ENCODE results near the gene ITPK1. TPM values are rescaled to one million over a fixed set of nuclear protein-coding genes. Genes with fewer than 3 reads are reported as not detected.

Gene ITPK1
- total and polyA plus RNA-seq, 7 experiments from 2014 or later, result 10.2 to 71.8 (median 21.3) TPM

GRCh38 chr14:92953526-92953925, 162.2 kb downstream of the ITPK1 start:
- Mint-ChIP-seq H3K4me1 (peaks cover 0 to 9% (median 5%) of the 10 kb centered on the region in 7 donors), H3K36me3 (peaks cover 0 to 28% (median 0%) of the 10 kb centered on the region in 5 donors), H3K27ac (no peak overlapping the region), H3K4me3 (no peak overlapping the region), H3K27me3 (no peaks in the 10 kb centered on the region), H3K9me3 (peaks cover 0 to 2% (median 0%) of the 10 kb centered on the region in 11 donors)
- POLR2A ChIA-PET, result no interaction called here
- H3K27ac ChIP-seq (ENCODE audit: low read depth, low read length), result no peak overlapping the region
- H3K4me1 ChIP-seq (ENCODE audit: control insufficient read depth in 2 of 2, insufficient read depth in 2 of 2, low read length in 2 of 2), result no peaks in the 10 kb centered on the region
- intact Hi-C loops (cut with micrococcal nuclease), result loop anchor here in 1 of 2 donors (2.0 kb wide), 1 partner anchor 225 kb away; no protein-coding TSS in a partner anchor
- peaks cover 0 to 52% (median 0%) of the 10 kb centered on the region in 3 experiments for H3K36me3 ChIP-seq (ENCODE audit: control insufficient read depth in 2 of 3, insufficient read depth in 3 of 3, low read length in 3 of 3)
- no peak for ATAC-seq
- H3K4me3 ChIP-seq (ENCODE audit: low read length), result no peak overlapping the region
- CTCF ChIA-PET, result interaction anchor here (1.2 to 2.2 kb wide), 2 partner anchors 9 to 179 kb away, joined by 4 to 7 read pairs; no protein-coding TSS in a partner anchor
- no peaks in the 10 kb centered on the region for H3K27me3 ChIP-seq (ENCODE audit: control insufficient read depth in 2 of 2, insufficient read depth in 2 of 2, low read length in 2 of 2)
- no peaks in the 10 kb centered on the region for H3K9me3 ChIP-seq (ENCODE audit: control insufficient read depth in 2 of 3, low read length in 3 of 3)
- DNase-seq, result no peak

- intact Hi-C loops (cut with micrococcal nuclease), result loop anchor here (1.0 to 2.0 kb wide), 5 partner anchors 161 to 267 kb away; no protein-coding TSS in a partner anchor
- ATAC-seq, result no peak
- POLR2A ChIA-PET, result no interaction called here
Measured at GRCh38 chr14:92952481-92953298, 163.0 kb downstream of the ITPK1 start.

GRCh38 chr14:92951912-92952471, 163.7 kb downstream of the ITPK1 start:
- peaks cover 0 to 9% (median 5%) of the 10 kb centered on the region in 7 donors for H3K4me1 Mint-ChIP-seq
- Histone ChIP-seq H3K9me3 (ENCODE audit: control insufficient read depth in 2 of 3, low read length in 3 of 3) (no peaks in the 10 kb centered on the region), H3K27me3 (ENCODE audit: control insufficient read depth in 2 of 2, insufficient read depth in 2 of 2, low read length in 2 of 2) (no peaks in the 10 kb centered on the region), H3K36me3 (ENCODE audit: control insufficient read depth in 2 of 3, insufficient read depth in 3 of 3, low read length in 3 of 3) (peaks cover 0 to 47% (median 0%) of the 10 kb centered on the region in 3 experiments), H3K27ac (ENCODE audit: low read depth, low read length) (no peak overlapping the region), H3K4me3 (ENCODE audit: low read length) (no peak overlapping the region), H3K4me1 (ENCODE audit: control insufficient read depth in 2 of 2, insufficient read depth in 2 of 2, low read length in 2 of 2) (no peaks in the 10 kb centered on the region)
- no peak overlapping the region for H3K4me3 Mint-ChIP-seq
- intact Hi-C loops (cut with micrococcal nuclease), result loop anchor here (1.0 to 2.0 kb wide), 5 partner anchors 161 to 267 kb away; no protein-coding TSS in a partner anchor
- ATAC-seq (peak; percentile 93), DNase-seq (peak; percentile 48 to 84 (median 74))
- H3K27me3 Mint-ChIP-seq, result no peaks in the 10 kb centered on the region
- peaks cover 0 to 39% (median 6%) of the 10 kb centered on the region in 5 donors for H3K36me3 Mint-ChIP-seq
- POLR2A ChIA-PET, result no interaction called here
- H3K27ac Mint-ChIP-seq, result peak overlapping the region in 1 of 9 donors; percentile 26
- peaks cover 0 to 2% (median 0%) of the 10 kb centered on the region in 11 donors for H3K9me3 Mint-ChIP-seq
- CTCF ChIA-PET, result interaction anchor here (0.6 to 1.6 kb wide), 8 partner anchors 11 to 269 kb away, joined by 3 to 6 read pairs (median 4); no protein-coding TSS in a partner anchor

More at GRCh38 chr14:92952481-92953298, 163.0 kb downstream of the ITPK1 start:
- DNase-seq, result no peak
- Mint-ChIP-seq H3K4me3 (no peak overlapping the region), H3K9me3 (peaks cover 0 to 2% (median 0%) of the 10 kb centered on the region in 11 donors), H3K27ac (no peak overlapping the region), H3K4me1 (peaks cover 0 to 9% (median 5%) of the 10 kb centered on the region in 7 donors), H3K27me3 (no peaks in the 10 kb centered on the region), H3K36me3 (peaks cover 0 to 32% (median 4%) of the 10 kb centered on the region in 5 donors)
- no peaks in the 10 kb centered on the region for H3K27me3 ChIP-seq (ENCODE audit: control insufficient read depth in 2 of 2, insufficient read depth in 2 of 2, low read length in 2 of 2)
- CTCF ChIA-PET, result interaction anchor here (0.6 to 2.2 kb wide), 9 partner anchors 10 to 268 kb away, joined by 3 to 7 read pairs (median 4); no protein-coding TSS in a partner anchor
- no peaks in the 10 kb centered on the region for H3K4me1 ChIP-seq (ENCODE audit: control insufficient read depth in 2 of 2, insufficient read depth in 2 of 2, low read length in 2 of 2)
- H3K27ac ChIP-seq (ENCODE audit: low read depth, low read length), result no peak overlapping the region
- no peaks in the 10 kb centered on the region for H3K9me3 ChIP-seq (ENCODE audit: control insufficient read depth in 2 of 3, low read length in 3 of 3)
- H3K4me3 ChIP-seq (ENCODE audit: low read length), result no peak overlapping the region
- peaks cover 0 to 49% (median 0%) of the 10 kb centered on the region in 3 experiments for H3K36me3 ChIP-seq (ENCODE audit: control insufficient read depth in 2 of 3, insufficient read depth in 3 of 3, low read length in 3 of 3)

GRCh38 chr14:92951261-92951660, 164.5 kb downstream of the ITPK1 start:
- Mint-ChIP-seq H3K4me3 (no peak overlapping the region), H3K27ac (no peak overlapping the region), H3K9me3 (peaks cover 0 to under 1% (median 0%) of the 10 kb centered on the region in 11 donors), H3K27me3 (no peaks in the 10 kb centered on the region), H3K4me1 (peaks cover 0 to 9% (median 5%) of the 10 kb centered on the region in 7 donors), H3K36me3 (peaks cover 0 to 37% (median 6%) of the 10 kb centered on the region in 5 donors)
- CTCF ChIA-PET, result interaction anchor here (0.7 to 1.6 kb wide), 4 partner anchors 14 to 249 kb away, joined by 3 to 6 read pairs (median 5); no protein-coding TSS in a partner anchor
- H3K27me3 ChIP-seq (ENCODE audit: control insufficient read depth in 2 of 2, insufficient read depth in 2 of 2, low read length in 2 of 2), result no peaks in the 10 kb centered on the region
- H3K27ac ChIP-seq (ENCODE audit: low read depth, low read length), result no peak overlapping the region
- DNase-seq (no peak), ATAC-seq (no peak)
- POLR2A ChIA-PET, result no interaction called here
- H3K36me3 ChIP-seq (ENCODE audit: control insufficient read depth in 2 of 3, insufficient read depth in 3 of 3, low read length in 3 of 3), result peaks cover 0 to 47% (median 0%) of the 10 kb centered on the region in 3 experiments
- intact Hi-C loops (cut with micrococcal nuclease), result no loop called here
- H3K9me3 ChIP-seq (ENCODE audit: control insufficient read depth in 2 of 3, low read length in 3 of 3), result no peaks in the 10 kb centered on the region
- no peaks in the 10 kb centered on the region for H3K4me1 ChIP-seq (ENCODE audit: control insufficient read depth in 2 of 2, insufficient read depth in 2 of 2, low read length in 2 of 2)
- H3K4me3 ChIP-seq (ENCODE audit: low read length), result no peak overlapping the region

GRCh38 chr14:92950773-92951172, 165.0 kb downstream of the ITPK1 start:
- CTCF ChIA-PET, result no interaction called here

GRCh38 chr14:92950193-92950540, 165.6 kb downstream of the ITPK1 start:
- no peak for DNase-seq
- H3K27me3 ChIP-seq (ENCODE audit: control insufficient read depth in 2 of 2, insufficient read depth in 2 of 2, low read length in 2 of 2), result no peaks in the 10 kb centered on the region
- ATAC-seq, result no peak
- ChIA-PET POLR2A (no interaction called here), CTCF (no interaction called here)
- no peak overlapping the region for H3K27ac Mint-ChIP-seq
- H3K4me1 ChIP-seq (ENCODE audit: control insufficient read depth in 2 of 2, insufficient read depth in 2 of 2, low read length in 2 of 2), result no peaks in the 10 kb centered on the region
- peaks cover 0 to 36% (median 6%) of the 10 kb centered on the region in 5 donors for H3K36me3 Mint-ChIP-seq
- no peak overlapping the region for H3K27ac ChIP-seq (ENCODE audit: low read depth, low read length)
- intact Hi-C loops (cut with micrococcal nuclease), result no loop called here
- no peaks in the 10 kb centered on the region for H3K9me3 Mint-ChIP-seq
- H3K4me3 Mint-ChIP-seq, result no peak overlapping the region
- peaks cover 0 to 54% (median 0%) of the 10 kb centered on the region in 3 experiments for H3K36me3 ChIP-seq (ENCODE audit: control insufficient read depth in 2 of 3, insufficient read depth in 3 of 3, low read length in 3 of 3)
- H3K27me3 Mint-ChIP-seq, result no peaks in the 10 kb centered on the region
- H3K4me1 Mint-ChIP-seq, result peaks cover 0 to 9% (median 5%) of the 10 kb centered on the region in 7 donors
- no peak overlapping the region for H3K4me3 ChIP-seq (ENCODE audit: low read length)
- H3K9me3 ChIP-seq (ENCODE audit: control insufficient read depth in 2 of 3, low read length in 3 of 3), result no peaks in the 10 kb centered on the region

More at GRCh38 chr14:92950773-92951172, 165.0 kb downstream of the ITPK1 start:
- no peak overlapping the region for H3K27ac ChIP-seq (ENCODE audit: low read depth, low read length)
- H3K9me3 Mint-ChIP-seq, result no peaks in the 10 kb centered on the region
- POLR2A ChIA-PET, result no interaction called here
- peaks cover 0 to 37% (median 6%) of the 10 kb centered on the region in 5 donors for H3K36me3 Mint-ChIP-seq
- H3K4me1 ChIP-seq (ENCODE audit: control insufficient read depth in 2 of 2, insufficient read depth in 2 of 2, low read length in 2 of 2), result no peaks in the 10 kb centered on the region
- H3K36me3 ChIP-seq (ENCODE audit: control insufficient read depth in 2 of 3, insufficient read depth in 3 of 3, low read length in 3 of 3), result peaks cover 0 to 50% (median 0%) of the 10 kb centered on the region in 3 experiments
- intact Hi-C loops (cut with micrococcal nuclease), result no loop called here
- ATAC-seq (no peak), DNase-seq (no peak)
- H3K4me1 Mint-ChIP-seq, result peaks cover 0 to 9% (median 5%) of the 10 kb centered on the region in 7 donors
- H3K27me3 ChIP-seq (ENCODE audit: control insufficient read depth in 2 of 2, insufficient read depth in 2 of 2, low read length in 2 of 2), result no peaks in the 10 kb centered on the region
- H3K27me3 Mint-ChIP-seq, result no peaks in the 10 kb centered on the region
- no peaks in the 10 kb centered on the region for H3K9me3 ChIP-seq (ENCODE audit: control insufficient read depth in 2 of 3, low read length in 3 of 3)
- no peak overlapping the region for H3K4me3 ChIP-seq (ENCODE audit: low read length)
- H3K27ac Mint-ChIP-seq, result no peak overlapping the region
- H3K4me3 Mint-ChIP-seq, result no peak overlapping the region
